NCI-H1105 treated with DMSO at 0.1 percent for 48 hours (cell line): ENCODE results near the gene SERPINB5.

ENCODE experiments used
- DNase-seq: peaks from one replicate; lab custom pipeline; 2025; lab: John Stamatoyannopoulos, UW

The SERPINB5 gene

DNA sequence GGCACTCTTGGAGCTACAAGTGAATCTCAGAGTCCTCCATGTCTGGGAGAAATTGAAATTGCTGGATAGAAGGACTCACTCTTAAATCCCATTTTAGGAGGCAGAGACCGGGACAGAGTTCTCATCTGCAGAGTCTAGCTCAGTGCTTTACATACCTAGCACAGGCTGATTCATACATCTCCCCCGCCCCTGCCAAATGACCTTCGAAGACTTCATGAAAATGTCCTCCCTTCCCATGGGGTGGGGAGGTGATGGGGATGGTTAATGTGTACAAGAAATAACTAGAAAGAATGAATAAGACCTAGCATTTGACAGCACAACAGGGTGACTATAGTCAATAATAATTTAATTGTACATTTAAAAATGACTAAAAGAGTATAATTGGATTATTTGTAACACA lies 8.2 kb upstream of the SERPINB5 start:
- no peak for DNase-seq

GRCh38 chr18:63470751-63471150 lies 6.0 kb upstream of the SERPINB5 start:
- no peak for DNase-seq

DNA sequence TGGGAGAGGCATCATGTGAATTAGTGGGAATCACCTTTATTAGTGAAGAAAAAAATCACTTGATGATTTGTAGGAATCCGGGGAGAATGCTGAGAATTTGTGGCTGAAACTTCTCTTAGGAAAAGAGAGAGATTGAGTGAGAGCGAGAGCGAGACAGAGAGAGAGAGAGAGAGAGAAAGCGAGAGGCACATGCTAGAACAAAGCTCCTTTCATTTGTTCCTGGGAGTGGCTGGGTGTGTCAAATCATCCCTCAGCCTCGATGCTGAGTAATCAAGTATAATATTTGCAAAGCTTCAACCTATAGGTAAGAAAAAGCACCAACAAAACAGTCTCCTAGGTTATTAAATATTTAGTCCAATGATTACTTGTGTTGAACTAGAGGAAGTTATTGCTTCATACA lies 4.4 kb upstream of the SERPINB5 start:
- no peak for DNase-seq

DNA sequence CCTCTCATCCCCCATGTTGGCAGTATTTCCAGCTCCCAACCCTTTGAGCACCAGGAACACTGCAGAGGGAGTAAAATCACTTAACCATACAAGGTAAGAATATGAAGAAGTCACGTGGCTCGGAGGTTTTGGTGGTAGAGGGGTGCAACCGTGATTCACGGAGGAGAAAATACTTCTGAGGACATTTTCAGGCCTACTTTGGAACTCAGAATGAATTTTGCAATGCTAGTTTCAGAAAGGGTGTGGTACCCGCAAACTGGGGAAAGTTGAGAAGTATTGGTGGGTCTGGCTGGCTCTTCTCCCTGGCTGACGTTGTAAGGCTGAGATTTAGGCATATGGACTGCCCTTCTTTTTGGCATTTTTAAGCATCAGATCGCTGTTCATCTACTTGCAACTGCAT lies 442 bp downstream of the SERPINB5 start:
- DNase-seq, result peak; percentile 59

DNA sequence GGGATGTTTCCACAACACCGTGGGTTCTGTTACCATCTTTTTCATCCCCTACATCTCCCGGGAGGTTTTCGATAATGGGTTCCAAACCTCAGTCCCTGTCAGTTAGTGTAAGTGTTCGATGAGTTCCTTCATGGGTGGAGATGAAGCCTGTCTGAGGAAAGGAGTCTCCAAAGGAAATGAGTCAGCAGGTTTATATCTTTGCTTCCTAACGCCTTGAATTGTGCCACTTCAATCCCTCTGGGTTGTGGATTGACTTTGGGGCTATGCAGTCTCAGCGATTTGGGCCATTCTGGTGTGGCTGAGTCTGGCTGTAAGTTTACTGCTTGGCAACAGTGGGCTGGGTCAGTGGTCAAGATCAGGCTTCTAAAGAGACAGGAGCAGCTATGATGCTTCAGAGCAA lies 1.2 kb downstream of the SERPINB5 start:
- no peak for DNase-seq

DNA sequence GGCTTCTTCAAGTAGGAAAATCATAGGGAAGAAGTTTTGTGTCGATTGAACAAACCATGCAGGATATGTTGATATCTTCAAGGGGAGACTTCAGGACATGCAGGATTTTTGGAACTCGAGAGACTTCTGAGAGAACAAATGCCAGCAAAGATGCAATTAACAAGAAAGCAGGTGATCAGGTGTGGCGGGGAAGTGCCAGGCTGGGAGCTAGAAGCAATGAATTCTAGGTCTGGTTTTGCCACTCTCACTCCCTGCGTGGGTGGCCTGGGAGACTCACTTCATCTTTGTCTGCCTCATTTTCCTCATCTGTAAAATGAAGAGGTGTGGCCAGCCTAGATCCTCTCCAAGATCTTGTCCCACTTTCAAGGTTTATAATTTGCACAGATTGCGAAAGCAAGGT lies 3.1 kb downstream of the SERPINB5 start:
- no peak for DNase-seq

GRCh38 chr18:63480476-63480875 lies 3.7 kb downstream of the SERPINB5 start:
- no peak for DNase-seq

DNA sequence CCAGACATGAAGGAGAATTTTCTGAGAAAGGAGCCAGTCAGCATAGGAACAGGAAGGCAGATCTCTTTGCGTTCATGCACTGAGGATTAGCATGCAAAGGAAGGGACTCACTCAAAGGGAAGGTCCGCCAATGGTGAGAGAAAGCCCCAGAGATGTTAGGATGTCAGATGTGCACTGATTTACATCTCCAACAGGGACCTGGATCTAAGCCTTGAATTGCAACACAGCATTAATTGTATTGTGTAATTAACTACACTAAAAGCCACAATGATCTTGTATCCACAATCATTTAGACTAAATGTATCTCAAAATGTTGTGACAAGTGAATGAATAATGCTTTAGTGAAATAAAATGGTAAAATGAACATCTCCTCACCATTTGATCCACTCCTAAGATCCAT lies 4.2 kb downstream of the SERPINB5 start:
- DNase-seq, result no peak

- DNase-seq, result no peak
Measured at GRCh38 chr18:63487676-63488075, 10.9 kb downstream of the SERPINB5 start.

- DNase-seq, result no peak
Measured at GRCh38 chr18:63488160-63488559, 11.4 kb downstream of the SERPINB5 start.

GRCh38 chr18:63492851-63493250 lies 16.1 kb downstream of the SERPINB5 start:
- DNase-seq, result no peak

GRCh38 chr18:63495675-63496074 lies 18.9 kb downstream of the SERPINB5 start:
- no peak for DNase-seq

GRCh38 chr18:63505566-63506335 lies 29.0 kb downstream of the SERPINB5 start:
- no peak for DNase-seq

DNA sequence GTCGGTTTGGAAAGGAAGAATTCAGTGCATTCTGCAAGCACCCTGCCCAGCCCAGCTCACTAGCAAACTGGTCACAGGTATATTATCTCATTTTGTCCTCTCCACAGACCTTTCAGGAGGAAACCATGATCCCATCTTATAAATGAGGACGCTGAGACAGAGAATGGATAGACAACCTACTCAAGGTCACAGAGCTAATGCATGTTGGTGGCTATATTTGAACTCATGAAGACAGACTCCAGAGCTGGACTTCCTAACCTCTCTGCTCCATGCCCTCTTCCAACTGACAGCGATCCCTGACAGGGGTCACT lies 29.5 kb downstream of the SERPINB5 start:
- DNase-seq, result no peak

DNA sequence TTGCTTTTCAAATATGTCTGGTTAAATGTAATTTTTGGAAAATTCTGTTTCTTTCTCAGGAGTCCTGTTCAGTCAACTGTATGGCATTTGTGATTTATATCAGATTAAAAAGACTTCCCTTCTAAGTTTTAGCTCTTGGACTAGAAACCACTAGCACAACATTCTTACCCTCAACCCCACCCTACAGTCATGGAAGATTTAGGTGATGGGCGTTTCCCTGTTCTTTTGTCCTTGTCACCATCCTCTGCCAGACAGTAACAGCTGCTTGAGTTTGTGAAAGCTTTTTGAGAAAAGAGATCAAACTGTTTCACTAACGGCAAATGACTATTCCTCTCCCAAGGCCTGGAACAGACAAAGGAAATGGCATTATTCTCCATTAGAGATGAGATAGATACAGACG lies 31.8 kb downstream of the SERPINB5 start:
- no peak for DNase-seq

GRCh38 chr18:63511285-63511684 lies 34.5 kb downstream of the SERPINB5 start:
- peak; percentile 57 for DNase-seq

DNA sequence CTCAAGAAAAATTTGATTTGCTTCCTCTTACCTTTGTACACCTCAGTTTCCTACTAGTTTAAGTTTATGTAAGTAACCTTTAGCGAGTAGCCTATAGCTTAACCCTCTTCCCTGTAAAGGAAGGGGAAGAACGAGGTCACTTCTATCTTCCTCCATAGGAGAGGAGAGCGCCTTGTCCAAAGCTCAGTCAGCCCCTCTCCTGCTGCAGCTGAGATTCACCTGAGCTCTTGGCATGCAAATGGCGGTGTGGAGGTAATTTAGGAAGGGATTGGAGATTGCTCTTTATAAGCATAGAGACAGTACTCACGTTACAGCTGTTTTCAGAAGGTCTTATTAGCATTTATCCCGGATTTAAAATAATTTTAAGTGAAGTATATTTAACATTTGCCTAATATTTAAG lies 37.6 kb downstream of the SERPINB5 start:
- DNase-seq, result no peak

- DNase-seq, result no peak
Measured at GRCh38 chr18:63514888-63515678, 38.3 kb downstream of the SERPINB5 start.

DNA sequence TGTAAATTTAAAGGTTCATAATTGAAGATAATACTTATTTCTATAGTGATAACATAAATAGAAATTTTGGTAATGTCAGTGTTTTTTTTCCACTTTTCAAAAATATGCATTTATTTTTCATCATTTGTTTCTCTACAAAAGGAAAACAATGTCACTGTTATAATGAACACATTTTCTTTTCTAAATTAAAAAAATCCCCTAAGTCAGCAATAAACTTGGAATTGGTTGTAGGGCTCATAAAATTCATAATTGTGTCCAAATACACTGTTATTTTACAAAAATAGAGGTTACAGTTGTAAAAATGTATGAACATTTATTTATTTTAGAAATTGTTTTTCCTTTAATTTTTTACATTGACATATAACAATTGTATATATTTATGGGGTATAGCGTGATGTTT lies 39.0 kb downstream of the SERPINB5 start:
- no peak for DNase-seq

GRCh38 chr18:63518178-63519012 lies 41.6 kb downstream of the SERPINB5 start:
- DNase-seq, result peak; percentile 75

DNA sequence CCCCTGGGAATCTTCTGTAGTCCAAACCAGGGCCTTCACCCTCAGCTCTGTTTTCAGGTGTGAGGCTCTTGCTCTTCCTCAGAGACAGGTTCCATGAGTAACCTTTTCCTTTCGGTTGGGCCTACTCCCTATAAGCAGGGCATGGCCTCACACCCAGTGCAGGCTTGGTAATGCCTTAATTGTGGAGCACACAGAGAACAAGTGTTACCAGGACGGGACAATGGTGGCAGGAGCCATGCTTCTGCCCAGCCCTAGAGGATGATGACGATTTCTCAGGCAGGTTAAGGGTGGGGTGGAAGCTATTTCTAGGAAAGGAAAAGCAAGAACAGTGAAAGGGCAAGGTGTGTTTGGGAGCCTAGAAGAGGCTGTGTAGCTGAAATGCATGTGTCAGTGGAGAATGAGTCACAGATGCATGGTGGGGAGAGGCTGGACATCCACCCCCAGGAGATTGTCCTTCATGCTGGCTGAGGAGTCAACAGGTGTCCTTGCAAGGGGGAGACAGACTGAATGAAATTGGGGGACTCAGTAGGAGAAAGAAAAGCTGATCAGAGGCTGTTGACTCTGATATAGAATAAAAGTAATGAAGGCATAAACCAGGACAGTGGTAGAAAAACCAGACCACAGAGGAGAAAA lies 43.4 kb downstream of the SERPINB5 start:
- no peak for DNase-seq

DNA sequence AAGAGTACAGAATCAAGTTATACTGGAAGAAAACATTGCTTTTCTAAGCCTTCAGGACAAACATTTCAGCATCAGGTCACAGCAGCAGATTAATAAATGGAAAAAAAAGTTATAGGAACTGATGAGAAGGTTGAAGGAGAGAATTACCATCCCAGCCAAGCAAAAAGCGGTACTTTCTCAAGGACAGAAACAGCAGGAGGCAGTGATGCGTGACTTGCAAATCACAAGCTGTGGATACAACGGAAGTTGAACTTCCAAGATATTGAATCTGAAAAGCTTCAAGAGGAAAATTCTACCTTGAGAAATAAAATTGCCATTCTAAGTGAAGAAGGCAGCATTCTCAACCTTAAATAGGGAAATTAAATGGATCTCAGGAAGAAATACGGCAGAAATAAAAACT lies 46.9 kb downstream of the SERPINB5 start:
- no peak for DNase-seq
